ENCODE measurements around the gene TNC.

Gene TNC

DNA sequence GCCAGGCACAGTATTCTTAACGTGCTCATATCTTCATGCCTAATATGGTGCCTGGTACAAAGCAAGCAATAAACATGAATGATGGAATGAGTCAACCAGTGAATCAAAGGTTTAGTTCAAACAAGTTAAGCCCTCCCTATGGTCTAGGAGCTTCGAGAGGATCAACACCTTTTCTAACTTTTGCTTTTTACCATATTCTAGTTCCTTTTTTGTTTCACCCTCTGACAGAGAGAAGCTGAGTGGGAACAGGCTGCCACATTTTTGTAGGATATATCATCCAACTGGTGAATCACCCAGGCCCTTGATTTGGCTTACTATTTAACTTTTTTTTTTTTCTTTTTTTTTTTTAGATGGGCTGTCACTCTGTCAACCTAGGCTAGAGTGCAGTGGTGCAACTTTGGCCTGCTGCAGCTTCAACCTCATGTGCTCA, 39.3 kb upstream of the TNC start:
- Histone ChIP-seq H3K36me3 (ENCODE audit: control insufficient read depth, low read length) (no peaks in the 10 kb centered on the region), H3K9me3 (ENCODE audit: control insufficient read depth, insufficient read depth, low read length) (no peaks in the 10 kb centered on the region), H3K9me2 (replicated peaks; ENCODE audit: control insufficient read depth, low read length) (no peaks in the 10 kb centered on the region), H3K4me1 (ENCODE audit: control insufficient read depth, low read length) (no peaks in the 10 kb centered on the region), H4K20me1 (ENCODE audit: control insufficient read depth, insufficient read depth, low read depth, low read length) (no peaks in the 10 kb centered on the region), H3K27me3 (ENCODE audit: control insufficient read depth, low read length) (peaks cover 3% of the 10 kb centered on the region; the same call in 1 of the 2 replicates), H3K79me2 (ENCODE audit: control insufficient read depth, low read length) (no peaks in the 10 kb centered on the region), H3K27ac (ENCODE audit: low read depth, low read length) (no peak overlapping the region), H3K4me3 (ENCODE audit: low read length) (no peak overlapping the region), H3K4me2 (ENCODE audit: low read length) (no peak overlapping the region), H3F3A (ENCODE audit: control insufficient read depth, insufficient read depth) (no peaks in the 10 kb centered on the region)
- TF ChIP-seq, protein P1, sequence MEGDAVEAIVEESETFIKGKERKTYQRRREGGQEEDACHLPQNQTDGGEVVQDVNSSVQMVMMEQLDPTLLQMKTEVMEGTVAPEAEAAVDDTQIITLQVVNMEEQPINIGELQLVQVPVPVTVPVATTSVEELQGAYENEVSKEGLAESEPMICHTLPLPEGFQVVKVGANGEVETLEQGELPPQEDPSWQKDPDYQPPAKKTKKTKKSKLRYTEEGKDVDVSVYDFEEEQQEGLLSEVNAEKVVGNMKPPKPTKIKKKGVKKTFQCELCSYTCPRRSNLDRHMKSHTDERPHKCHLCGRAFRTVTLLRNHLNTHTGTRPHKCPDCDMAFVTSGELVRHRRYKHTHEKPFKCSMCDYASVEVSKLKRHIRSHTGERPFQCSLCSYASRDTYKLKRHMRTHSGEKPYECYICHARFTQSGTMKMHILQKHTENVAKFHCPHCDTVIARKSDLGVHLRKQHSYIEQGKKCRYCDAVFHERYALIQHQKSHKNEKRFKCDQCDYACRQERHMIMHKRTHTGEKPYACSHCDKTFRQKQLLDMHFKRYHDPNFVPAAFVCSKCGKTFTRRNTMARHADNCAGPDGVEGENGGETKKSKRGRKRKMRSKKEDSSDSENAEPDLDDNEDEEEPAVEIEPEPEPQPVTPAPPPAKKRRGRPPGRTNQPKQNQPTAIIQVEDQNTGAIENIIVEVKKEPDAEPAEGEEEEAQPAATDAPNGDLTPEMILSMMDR (IDR thresholded peaks at IDR 0.05; ENCODE audit: low read depth, low read length, poor library complexity, severe bottlenecking) = no peak
- TF ChIP-seq EZH2phosphoT487 (IDR thresholded peaks at IDR 0.05; ENCODE audit: borderline replicate concordance, low read length) = no peak

DNA sequence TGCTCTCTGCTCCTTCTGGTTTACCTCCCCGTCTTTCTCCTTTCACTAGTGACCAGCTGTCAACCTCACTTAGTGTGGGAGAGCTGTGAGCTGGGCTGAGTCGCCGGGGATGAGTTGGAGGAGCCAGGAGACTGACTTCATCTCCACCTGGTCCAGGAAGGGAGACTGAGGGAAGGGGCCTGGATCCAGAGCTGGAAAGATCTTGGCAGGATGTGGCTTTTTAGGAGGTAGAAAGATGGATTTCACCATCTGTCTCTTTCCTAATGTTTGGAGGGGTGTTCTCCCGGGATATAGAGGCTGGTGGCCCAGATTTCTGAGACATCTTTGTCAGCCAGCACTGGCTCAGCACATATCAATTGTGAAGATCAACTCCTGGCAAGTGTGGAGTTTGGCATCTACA, 37.1 kb upstream of the TNC start:
- no peaks in the 10 kb centered on the region for H4K20me1 ChIP-seq (ENCODE audit: control insufficient read depth, insufficient read depth, low read depth, low read length)
- no peak for TF ChIP-seq EZH2phosphoT487 (IDR thresholded peaks at IDR 0.05; ENCODE audit: borderline replicate concordance, low read length)
- TF ChIP-seq, protein P1 (IDR thresholded peaks at IDR 0.05; ENCODE audit: low read depth, low read length, poor library complexity, severe bottlenecking) = no peak
- H3F3A ChIP-seq (ENCODE audit: control insufficient read depth, insufficient read depth) = no peaks in the 10 kb centered on the region
- H3K4me2 ChIP-seq (ENCODE audit: low read length) = no peak overlapping the region
- no peaks in the 10 kb centered on the region for H3K4me1 ChIP-seq (ENCODE audit: control insufficient read depth, low read length)
- no peaks in the 10 kb centered on the region for H3K36me3 ChIP-seq (ENCODE audit: control insufficient read depth, low read length)
- H3K27ac ChIP-seq (ENCODE audit: low read depth, low read length) = no peak overlapping the region
- no peaks in the 10 kb centered on the region for H3K9me2 ChIP-seq (replicated peaks; ENCODE audit: control insufficient read depth, low read length)
- H3K27me3 ChIP-seq (ENCODE audit: control insufficient read depth, low read length) = peaks cover 3% of the 10 kb centered on the region; the same call in 1 of the 2 replicates
- H3K79me2 ChIP-seq (ENCODE audit: control insufficient read depth, low read length) = no peaks in the 10 kb centered on the region
- H3K4me3 ChIP-seq (ENCODE audit: low read length) = no peak overlapping the region
- no peaks in the 10 kb centered on the region for H3K9me3 ChIP-seq (ENCODE audit: control insufficient read depth, insufficient read depth, low read length)

DNA sequence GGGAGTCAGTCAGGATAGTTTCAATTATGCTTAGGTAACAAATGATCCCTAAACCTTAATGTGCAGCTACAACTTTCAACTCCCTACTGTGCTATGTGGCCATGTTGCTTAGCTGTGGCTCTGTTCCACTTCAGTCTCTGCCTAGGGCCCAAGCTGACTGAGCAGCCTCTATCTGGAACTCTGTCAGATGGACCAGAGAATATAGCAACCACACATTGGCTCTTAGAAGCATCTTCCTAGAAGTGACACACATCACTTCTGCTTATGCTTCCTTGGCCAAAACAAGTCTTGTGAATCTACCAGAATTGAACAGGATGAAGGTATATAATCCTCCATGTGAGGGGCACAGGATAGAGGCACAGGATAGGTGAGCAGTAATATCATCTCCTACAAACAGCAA, 36.7 kb upstream of the TNC start:
- Histone ChIP-seq H3K9me2 (replicated peaks; ENCODE audit: control insufficient read depth, low read length) (no peaks in the 10 kb centered on the region), H4K20me1 (ENCODE audit: control insufficient read depth, insufficient read depth, low read depth, low read length) (no peaks in the 10 kb centered on the region), H3K27ac (ENCODE audit: low read depth, low read length) (no peak overlapping the region), H3K4me2 (ENCODE audit: low read length) (no peak overlapping the region), H3K4me3 (ENCODE audit: low read length) (no peak overlapping the region), H3K4me1 (ENCODE audit: control insufficient read depth, low read length) (no peaks in the 10 kb centered on the region), H3K9me3 (ENCODE audit: control insufficient read depth, insufficient read depth, low read length) (no peaks in the 10 kb centered on the region), H3K27me3 (ENCODE audit: control insufficient read depth, low read length) (peaks cover 3% of the 10 kb centered on the region; the same call in 1 of the 2 replicates), H3K36me3 (ENCODE audit: control insufficient read depth, low read length) (no peaks in the 10 kb centered on the region), H3F3A (ENCODE audit: control insufficient read depth, insufficient read depth) (no peaks in the 10 kb centered on the region), H3K79me2 (ENCODE audit: control insufficient read depth, low read length) (no peaks in the 10 kb centered on the region)
- TF ChIP-seq, protein P1 (IDR thresholded peaks at IDR 0.05; ENCODE audit: low read depth, low read length, poor library complexity, severe bottlenecking) = no peak
- TF ChIP-seq EZH2phosphoT487 (IDR thresholded peaks at IDR 0.05; ENCODE audit: borderline replicate concordance, low read length) = no peak
